GM19438 (cell line): ENCODE measurements around the gene CHRFAM7A.
"Not testable (repeated sequence)": the region's sequence is repeated elsewhere in the genome, so short reads cannot be mapped to it uniquely, and the experiment has no call there.

Experiments
- ATAC-seq: cut with Tn5 transposase; IDR thresholded peaks from one replicate; pipeline ENCODE4 v1.9.1; 2021; ENCODE audit warnings: low read depth; ENCODE audit not compliant: unreplicated experiment

The CHRFAM7A gene

GRCh38 chr15:30392766-30393663, at the start of gene CHRFAM7A:
TSS of gene CHRFAM7A (minus strand) at chr15:30393540. CDS start at chr15:30383351, 10,189 bp downstream.
- not testable (repeated sequence) for ATAC-seq

GRCh38 chr15:30438348-30438747, 45.0 kb upstream of the CHRFAM7A start:
- not testable (repeated sequence) for ATAC-seq

- ATAC-seq: not testable (repeated sequence)
Measured at GRCh38 chr15:30435878-30436277, 42.5 kb upstream of the CHRFAM7A start.

- not testable (repeated sequence) for ATAC-seq
Measured at GRCh38 chr15:30420723-30421122, 27.4 kb upstream of the CHRFAM7A start.

GRCh38 chr15:30414160-30414559, 20.8 kb upstream of the CHRFAM7A start, which contains the start of gene GOLGA8R:
TSS of gene GOLGA8R (minus strand) at chr15:30414260. CDS start at chr15:30414162, 98 bp downstream.
- not testable (repeated sequence) for ATAC-seq

- ATAC-seq: not testable (repeated sequence)
Measured at GRCh38 chr15:30407636-30408035, 14.3 kb upstream of the CHRFAM7A start.

GRCh38 chr15:30398988-30399387, 5.6 kb upstream of the CHRFAM7A start:
- ATAC-seq: not testable (repeated sequence)

GRCh38 chr15:30393664-30393991, 288 bp upstream of the CHRFAM7A start:
- not testable (repeated sequence) for ATAC-seq

GRCh38 chr15:30386318-30386887, 6.9 kb downstream of the CHRFAM7A start:
- not testable (repeated sequence) for ATAC-seq

- ATAC-seq: not testable (repeated sequence)
Measured at GRCh38 chr15:30377082-30377413, 16.3 kb downstream of the CHRFAM7A start.

- ATAC-seq: not testable (repeated sequence)
Measured at GRCh38 chr15:30376375-30377081, 16.8 kb downstream of the CHRFAM7A start.

- not testable (repeated sequence) for ATAC-seq
Measured at GRCh38 chr15:30375872-30376271, 17.5 kb downstream of the CHRFAM7A start.

GRCh38 chr15:30374862-30375261, 18.5 kb downstream of the CHRFAM7A start:
- ATAC-seq: not testable (repeated sequence)

GRCh38 chr15:30368271-30368670, 25.1 kb downstream of the CHRFAM7A start:
- ATAC-seq: not testable (repeated sequence)

- not testable (repeated sequence) for ATAC-seq
Measured at GRCh38 chr15:30367246-30367645, 26.1 kb downstream of the CHRFAM7A start.

GRCh38 chr15:30361404-30361803, 31.9 kb downstream of the CHRFAM7A start:
- ATAC-seq: not testable (repeated sequence)

- ATAC-seq: not testable (repeated sequence)
Measured at GRCh38 chr15:30360990-30361389, 32.4 kb downstream of the CHRFAM7A start.

GRCh38 chr15:30355043-30355442, 38.3 kb downstream of the CHRFAM7A start:
- not testable (repeated sequence) for ATAC-seq

GRCh38 chr15:30349803-30350202, 43.5 kb downstream of the CHRFAM7A start:
- not testable (repeated sequence) for ATAC-seq

- ATAC-seq: not testable (repeated sequence)
Measured at GRCh38 chr15:30336584-30336983, 56.8 kb downstream of the CHRFAM7A start.

- ATAC-seq: not testable (repeated sequence)
Measured at GRCh38 chr15:30334152-30334551, 59.2 kb downstream of the CHRFAM7A start.
